ENCODE results near the gene SRSF8.

SRSF8 gene

GRCh38 chr11:95115597-95115996 lies 48.9 kb downstream of the SRSF8 start:
- no peak for TF ChIP-seq TAF1 (IDR thresholded peaks at IDR 0.05; ENCODE audit: low read depth)
- TF ChIP-seq FOXM1 (IDR thresholded peaks at IDR 0.05; ENCODE audit: borderline replicate concordance, low read depth), result no peak
- TF ChIP-seq RAD21 (IDR thresholded peaks at IDR 0.05; ENCODE audit: low read depth), result no peak
- no peak for TF ChIP-seq REST (IDR thresholded peaks at IDR 0.05; ENCODE audit: low read depth)
- TF ChIP-seq EGR1 (IDR thresholded peaks at IDR 0.05), result no peak
- TF ChIP-seq ZBTB7A (IDR thresholded peaks at IDR 0.05; ENCODE audit: low read depth), result no peak
- TF ChIP-seq USF1 (IDR thresholded peaks at IDR 0.05), result no peak
- no peak for TF ChIP-seq EP300 (IDR thresholded peaks at IDR 0.05; ENCODE audit: borderline replicate concordance)
- no peak for TF ChIP-seq CREB1 (IDR thresholded peaks at IDR 0.05; ENCODE audit: low read depth)
- no peak for TF ChIP-seq MAX (IDR thresholded peaks at IDR 0.05)
- TF ChIP-seq TCF12 (IDR thresholded peaks at IDR 0.05; ENCODE audit: low read depth), result no peak
- no peak for TF ChIP-seq TEAD4 (IDR thresholded peaks at IDR 0.05)

GRCh38 chr11:95119361-95120060 lies 52.8 kb downstream of the SRSF8 start:
- TF ChIP-seq CREB1 (IDR thresholded peaks at IDR 0.05; ENCODE audit: low read depth) (no peak), TCF12 (IDR thresholded peaks at IDR 0.05; ENCODE audit: low read depth) (no peak), ZBTB7A (IDR thresholded peaks at IDR 0.05; ENCODE audit: low read depth) (no peak), YY1 (IDR thresholded peaks at IDR 0.05; ENCODE audit: low read depth) (no peak), TAF1 (IDR thresholded peaks at IDR 0.05; ENCODE audit: low read depth) (no peak), NFIC (IDR thresholded peaks at IDR 0.05) (no peak), EP300 (IDR thresholded peaks at IDR 0.05; ENCODE audit: borderline replicate concordance) (no peak), RAD21 (IDR thresholded peaks at IDR 0.05; ENCODE audit: low read depth) (no peak), EGR1 (IDR thresholded peaks at IDR 0.05) (no peak), REST (IDR thresholded peaks at IDR 0.05; ENCODE audit: low read depth) (no peak), FOXM1 (IDR thresholded peaks at IDR 0.05; ENCODE audit: borderline replicate concordance, low read depth) (no peak), TEAD4 (IDR thresholded peaks at IDR 0.05) (no peak), USF1 (IDR thresholded peaks at IDR 0.05) (no peak), CEBPB (IDR thresholded peaks at IDR 0.05) (no peak), MAX (IDR thresholded peaks at IDR 0.05) (no peak)
